Dedifferentiated amniotic fluid mesenchymal stem cell (primary cell): ENCODE data around the gene HOXA7.

Experiments
- DNase-seq: peaks from one replicate; pipeline ENCODE4 v3.0.0-alpha.2; 2016; ENCODE audit errors: extremely low spot score

The HOXA7 gene

DNA sequence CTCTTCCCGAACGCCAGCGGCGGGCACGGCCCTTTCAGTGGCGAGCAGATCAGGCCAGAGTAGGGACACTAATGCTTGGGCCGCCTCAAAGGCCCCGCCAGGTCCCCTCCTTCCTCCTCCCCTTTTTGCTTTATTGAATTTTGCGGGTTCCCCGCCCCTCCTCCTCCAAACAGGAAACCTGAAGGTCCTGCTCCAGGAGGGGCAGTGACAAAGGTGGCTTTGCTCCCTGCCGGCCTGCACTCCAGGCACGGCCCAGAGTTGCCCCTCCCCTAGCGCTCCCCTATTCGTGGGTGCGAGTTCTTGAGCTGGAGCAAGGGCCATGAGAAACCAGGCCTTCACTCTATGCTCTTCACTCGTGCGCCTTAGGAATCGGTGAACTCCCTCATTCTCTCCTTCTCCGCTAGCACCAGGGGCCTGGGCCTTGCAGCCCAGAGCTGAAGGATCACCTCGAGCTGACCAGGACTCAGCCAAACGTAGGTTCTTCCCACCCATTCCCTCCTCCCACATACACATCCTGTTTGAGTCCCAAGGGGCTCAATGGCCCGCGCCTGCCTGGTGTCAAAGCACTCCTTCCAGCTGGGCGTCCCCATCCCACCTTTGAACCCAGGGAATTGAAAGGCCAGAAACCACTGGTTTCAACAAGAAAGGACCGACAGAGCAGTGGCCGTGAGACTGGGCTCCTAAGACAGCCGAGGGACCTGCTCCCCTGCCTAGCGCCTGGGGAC, 8.3 kb downstream of the HOXA7 start:
- no peak for DNase-seq

DNA sequence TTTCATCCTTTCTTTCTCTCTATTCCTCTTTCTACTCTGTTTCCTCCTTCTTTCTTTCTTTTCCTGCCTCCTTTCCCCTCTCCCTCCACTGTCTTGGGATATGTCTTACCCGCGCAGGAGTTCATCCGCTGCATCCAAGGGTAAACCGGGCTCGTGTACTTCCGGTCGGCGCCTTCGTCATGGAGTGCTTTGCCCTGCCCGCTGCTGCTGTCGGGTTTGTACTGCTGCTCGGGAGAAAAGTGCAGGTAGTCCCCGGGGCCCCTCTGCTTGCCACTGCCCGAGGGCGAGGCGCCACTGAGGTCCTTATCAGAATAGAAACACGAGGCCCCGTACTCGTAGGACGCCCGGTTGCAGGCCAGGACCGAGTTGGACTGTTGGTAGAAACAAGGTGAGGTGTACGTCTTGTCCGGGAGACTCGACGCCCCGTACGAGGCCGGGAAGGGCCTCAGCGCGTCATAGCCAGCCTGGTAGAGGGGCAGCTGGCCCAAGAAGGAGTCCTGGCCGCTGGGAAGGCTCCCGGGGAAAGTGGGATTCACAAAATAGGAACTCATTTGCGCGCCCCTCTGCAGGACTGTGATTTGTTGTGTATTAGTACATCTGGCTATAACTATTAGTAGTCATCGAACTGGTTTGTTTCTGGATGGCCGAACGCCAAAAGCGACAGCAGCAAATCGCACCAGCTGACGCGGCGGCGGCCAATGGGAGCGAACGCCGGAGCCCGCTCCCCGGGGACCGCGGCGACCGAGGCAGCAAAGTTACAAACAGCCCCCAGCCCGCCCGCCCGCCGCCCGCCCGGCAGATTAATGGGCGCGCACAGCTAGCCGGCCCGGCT, 9.1 kb downstream of the HOXA7 start, which contains the start of gene HOXA6:
Gene HOXA6, minus strand, starts transcription at position 576 of the 832 bp plus-strand sequence. Its CDS starts 25 bp downstream, at position 551.
- no peak for DNase-seq

DNA sequence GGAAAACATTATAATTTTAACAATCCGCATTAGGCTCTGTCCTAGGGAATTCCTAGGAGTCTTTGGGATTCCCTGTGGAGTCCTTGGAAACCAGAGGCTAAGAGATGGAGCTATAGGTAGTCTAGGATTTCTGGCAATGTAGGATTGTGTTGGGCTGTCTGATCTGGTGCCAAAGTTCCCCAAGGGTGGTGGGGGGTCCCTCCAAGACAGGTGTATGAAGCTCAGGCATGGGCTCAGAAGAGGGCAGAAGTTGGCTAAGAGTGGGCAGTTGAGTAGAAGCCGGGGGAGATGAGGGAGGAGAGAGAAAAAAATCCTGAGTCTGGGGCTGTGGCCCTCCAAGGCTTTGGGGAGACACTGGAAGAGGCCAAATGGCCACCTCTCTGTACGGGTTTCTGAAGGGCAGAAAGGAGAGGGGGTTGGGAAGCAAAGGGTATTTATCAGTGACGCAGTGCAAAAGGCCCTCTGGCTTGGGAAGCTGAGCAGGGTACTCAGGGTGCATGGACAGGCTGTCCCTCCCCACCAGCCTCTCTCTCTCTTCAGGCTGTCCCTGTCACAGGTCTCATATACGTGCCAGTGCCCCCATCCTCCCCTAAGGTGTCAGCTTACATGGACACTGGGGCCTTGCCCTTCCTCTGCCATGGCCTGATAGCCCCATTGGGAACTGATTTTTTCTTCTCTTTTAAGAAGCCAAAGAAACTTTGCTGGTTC, 9.8 kb downstream of the HOXA7 start:
- DNase-seq = no peak

DNA sequence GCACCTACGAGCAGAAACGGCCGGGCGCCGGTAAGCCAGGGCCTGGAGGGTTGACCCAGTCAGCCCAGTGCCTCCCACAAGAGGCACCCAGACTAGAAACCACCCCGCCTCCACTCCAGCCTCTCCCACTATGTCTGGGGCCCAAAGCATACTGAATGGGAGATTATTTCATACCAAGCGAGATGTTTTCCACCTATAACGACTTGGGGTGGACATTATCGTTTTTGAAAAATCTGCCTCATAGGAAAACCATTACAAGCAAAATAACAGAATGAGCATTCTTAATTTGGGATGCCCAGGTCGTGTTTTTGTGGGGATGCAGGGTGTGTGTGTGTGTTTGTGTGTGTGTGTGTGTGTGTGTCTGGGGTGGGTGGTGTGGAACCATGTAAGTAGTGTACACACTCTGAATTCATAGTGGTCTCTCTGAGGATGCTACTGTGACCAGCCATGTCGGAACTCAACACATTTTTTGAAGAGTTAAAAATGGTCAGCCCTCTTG, 10.5 kb downstream of the HOXA7 start:
- no peak for DNase-seq

DNA sequence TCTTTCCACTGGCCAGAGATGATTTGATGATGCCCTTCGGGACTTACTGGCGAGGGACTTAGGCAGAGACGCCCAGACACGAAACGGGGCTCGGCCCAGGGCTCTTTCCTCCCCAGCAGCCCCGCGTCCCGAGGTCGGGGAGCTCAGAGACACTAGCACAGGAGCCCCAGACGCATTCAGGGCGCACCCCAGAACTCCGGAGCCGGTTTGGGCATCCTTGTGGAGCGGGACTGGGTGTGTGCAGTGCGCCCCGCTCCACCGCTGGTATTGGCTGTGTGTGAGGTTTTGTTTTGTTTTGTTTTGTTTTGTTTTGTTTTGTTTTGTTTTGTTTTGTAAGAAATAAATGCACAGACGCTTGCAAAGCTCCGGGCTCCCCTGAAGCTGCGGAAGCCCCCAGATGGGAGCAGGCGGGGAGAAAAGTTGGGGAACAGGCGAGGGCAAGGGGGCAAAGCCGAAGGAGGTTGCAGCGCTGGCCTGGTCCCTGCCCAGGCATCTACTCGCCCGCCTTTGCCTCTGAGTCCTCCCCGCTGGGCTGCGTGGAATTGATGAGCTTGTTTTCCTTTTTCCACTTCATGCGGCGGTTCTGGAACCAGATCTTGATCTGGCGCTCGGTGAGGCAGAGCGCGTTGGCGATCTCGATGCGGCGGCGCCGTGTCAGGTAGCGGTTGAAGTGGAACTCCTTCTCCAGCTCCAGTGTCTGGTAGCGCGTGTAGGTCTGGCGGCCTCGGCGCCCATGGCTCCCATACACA, 11.1 kb downstream of the HOXA7 start:
- no peak for DNase-seq

DNA sequence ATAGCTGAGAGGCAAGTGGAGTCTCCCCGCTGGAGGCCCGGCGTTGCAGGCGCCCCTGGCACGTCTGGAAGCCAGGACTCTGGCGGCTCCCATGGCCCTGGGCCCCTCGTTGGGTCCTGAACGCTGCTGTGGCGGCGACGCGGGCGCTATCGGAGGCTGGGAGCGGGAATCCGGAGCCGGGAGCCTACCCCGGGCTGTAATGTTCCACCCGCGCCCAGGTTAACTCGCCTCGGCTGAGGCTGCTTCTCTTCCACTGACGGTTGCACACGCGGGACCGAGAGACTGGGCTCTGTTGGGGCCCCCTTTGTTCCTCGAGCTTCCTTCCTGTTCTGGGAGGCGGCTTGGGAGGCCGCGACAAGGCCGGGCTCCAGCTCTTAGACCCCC, 11.7 kb downstream of the HOXA7 start:
- no peak for DNase-seq

DNA sequence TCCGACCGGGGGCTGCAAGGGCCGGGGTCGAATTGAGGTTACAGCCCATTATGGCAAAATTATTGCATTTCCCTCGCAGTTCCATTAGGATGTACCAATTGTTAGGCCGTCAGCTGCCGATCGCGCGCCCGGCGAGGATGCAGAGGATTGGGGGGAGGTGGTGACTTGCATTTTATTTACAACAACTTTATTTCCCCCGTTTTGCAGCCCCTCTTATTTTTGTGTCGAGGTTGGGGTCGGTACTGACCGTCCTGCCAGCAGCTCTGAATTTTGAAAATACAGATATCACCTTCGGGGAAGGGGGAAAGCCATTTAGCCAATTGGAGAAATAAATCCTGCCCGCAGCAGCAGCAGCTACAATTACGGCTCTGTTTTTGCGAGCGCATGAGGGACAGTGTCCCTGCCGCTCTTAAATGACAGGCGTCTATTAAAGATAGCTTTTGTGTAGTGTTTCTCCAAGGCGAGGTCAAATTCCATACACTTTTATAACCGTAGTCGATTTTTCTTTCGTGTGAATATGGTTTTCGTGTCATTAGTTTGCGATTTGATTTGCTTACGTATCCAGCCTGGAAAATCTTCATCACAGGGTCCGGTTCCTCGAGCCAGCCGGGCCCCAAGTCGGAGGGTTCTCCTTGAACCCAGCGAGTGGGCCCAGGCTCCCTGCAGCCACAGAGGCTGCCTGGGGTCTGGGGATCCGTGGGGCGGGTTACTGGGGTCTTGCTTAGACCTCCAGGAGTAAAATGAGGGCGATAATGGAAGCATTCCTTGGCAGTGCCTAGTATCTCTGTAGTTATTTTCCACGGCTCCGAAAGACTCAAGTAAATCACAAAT, 12.3 kb downstream of the HOXA7 start:
- DNase-seq = no peak

DNA sequence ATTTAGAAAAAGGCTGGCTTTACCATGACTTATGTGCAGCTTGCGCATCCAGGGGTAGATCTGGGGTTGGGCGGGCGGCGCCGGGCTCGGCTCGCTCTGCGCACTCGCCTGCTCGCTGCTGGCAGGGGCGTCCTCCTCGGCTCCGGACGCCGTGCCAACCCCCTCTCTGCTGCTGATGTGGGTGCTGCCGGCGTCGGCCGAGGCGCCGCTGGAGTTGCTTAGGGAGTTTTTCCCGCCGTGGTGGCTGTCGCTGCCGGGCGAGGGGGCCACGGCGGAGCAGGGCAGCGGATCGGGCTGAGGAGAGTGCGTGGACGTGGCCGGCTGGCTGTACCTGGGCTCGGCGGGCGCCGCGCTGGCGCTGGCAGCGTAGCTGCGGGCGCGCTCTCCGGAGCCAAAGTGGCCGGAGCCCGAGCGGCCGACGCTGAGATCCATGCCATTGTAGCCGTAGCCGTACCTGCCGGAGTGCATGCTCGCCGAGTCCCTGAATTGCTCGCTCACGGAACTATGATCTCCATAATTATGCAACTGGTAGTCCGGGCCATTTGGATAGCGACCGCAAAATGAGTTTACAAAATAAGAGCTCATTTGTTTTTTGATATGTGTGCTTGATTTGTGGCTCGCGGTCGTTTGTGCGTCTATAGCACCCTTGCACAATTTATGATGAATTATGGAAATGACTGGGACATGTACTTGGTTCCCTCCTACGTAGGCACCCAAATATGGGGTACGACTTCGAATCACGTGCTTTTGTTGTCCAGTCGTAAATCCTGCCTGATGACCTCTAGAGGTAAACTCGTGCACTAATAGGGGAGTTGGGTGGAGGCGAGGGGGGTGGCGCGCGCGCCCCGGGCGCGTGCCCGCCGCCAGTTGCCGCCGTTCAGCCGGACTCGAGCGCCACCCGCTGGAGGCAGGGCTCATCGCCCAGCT, 13.2 kb downstream of the HOXA7 start, which contains the start of gene HOXA5:
Gene HOXA5, minus strand, starts transcription at position 659 of the 927 bp plus-strand sequence. Its CDS starts 74 bp downstream, at position 585.
- DNase-seq = no peak

DNA sequence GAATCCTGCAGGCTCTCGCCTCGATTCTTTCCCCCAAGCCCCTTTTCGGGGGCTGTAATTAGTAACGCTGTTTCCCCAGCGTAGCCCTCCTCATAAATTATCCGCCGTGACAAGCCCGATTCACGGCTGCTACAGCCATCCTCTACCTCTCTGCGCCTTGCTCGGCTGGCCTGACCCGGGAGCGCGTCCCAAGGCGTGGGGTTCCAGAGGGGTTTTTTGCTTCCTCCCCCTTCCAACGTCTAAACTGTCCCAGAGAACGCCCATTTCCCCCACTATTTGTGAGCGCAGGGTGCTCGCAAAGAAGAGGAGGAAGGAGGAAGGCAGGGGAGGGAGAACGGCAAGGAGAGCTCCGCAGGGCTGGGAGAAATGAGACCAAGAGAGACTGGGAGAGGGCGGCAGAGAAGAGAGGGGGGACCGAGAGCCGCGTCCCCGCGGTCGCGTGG, 13.9 kb downstream of the HOXA7 start:
- DNase-seq = no peak

DNA sequence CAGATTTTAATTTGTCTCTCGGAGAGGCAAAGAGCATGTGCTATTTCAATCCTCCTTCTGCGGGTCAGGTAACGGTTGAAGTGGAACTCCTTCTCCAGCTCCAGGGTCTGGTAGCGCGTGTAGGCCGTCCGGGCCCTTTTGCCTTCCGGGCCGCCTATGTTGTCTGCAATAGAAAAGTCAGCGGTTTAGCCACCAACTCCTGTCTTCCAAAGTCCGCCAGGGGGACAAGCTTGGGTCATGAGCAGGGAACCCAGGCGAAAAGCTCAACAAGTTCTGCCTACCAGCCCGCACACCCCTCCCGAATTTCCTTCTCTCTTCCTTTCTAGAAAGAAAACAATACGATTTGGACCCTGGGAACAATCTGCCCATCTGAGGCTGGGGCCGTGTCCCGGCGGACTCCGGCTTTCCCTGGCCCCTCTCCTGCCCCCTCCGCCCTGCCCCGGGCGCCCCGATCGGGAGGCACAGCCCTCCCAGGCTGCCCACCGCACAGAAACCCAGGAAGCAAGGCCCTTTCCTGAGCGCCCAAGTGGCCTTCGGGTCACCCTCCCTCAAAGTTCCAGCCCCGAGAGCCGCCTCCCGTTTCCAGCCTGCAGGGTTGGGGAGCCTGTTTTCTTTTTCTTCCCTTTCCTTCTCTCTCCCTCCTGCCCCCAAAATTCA, 14.4 kb downstream of the HOXA7 start:
- DNase-seq = no peak

DNA sequence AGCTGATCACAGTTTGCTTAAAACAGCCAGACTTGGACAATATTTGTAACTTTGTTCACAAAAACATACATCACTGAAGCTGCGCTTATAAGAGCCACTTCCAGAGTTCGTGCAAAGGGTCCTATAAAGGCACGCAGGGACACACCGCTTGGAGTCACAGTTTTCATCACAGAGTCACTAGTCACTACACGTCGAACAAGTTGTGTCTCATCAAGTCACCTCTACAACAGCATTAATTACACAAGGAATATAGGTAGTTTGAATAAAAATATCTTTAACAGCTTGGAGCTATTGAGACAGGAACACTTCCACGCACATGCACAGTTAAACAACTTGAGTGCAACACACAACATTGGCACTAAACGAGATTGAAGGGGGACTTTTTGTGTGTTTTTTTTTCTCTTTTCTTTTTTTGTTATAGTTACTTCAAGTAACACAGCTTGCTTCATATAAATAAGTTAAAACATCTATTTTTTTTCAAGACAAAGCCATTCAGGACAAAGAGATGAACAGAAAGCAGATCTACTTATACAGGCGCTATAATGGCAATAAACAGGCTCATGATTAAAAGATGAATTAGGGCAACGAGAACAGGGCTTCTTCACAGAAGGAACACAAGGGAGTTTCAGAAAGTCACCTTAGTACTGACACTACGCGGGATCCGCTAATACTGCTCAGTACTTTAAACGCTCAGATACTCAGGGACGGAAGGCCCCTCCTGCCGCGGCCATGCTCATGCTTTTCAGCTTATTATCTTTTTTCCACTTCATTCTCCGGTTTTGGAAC, 15.1 kb downstream of the HOXA7 start:
- DNase-seq = no peak

DNA sequence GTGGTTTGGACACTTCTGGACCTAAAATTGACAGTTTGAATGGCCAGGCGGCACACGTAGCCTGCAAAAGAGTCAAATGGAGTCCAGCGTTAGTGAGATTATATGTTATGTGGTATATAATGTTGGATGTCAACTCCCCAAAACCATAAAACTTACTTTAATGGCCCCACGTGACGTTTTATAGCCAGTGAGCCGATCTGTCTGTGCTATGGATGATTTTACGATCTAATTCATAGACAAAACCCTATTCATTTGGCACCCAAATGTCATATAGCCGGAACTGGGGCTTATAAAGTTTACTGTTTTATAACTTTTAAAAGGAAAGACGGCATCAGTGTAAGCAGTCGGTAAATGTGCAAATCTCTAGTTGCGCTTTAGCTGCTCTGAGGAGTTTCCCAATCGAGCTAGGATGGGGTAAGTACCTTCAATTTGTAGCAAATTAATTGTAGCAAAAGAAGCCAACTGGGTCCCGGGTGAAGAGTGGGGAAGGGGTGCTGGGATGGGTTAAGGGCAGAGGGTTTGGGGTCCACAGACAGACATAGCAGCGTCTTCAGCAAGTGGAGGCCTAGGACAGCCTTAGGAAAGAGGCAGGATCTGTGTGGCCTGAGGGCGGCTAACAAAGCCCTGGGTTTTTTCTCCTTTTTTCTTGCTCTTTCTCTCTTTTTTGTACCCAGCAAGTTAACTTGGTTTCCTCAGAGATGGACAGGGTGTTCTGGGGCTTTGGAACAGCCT, 16.2 kb downstream of the HOXA7 start:
- DNase-seq = no peak

DNA sequence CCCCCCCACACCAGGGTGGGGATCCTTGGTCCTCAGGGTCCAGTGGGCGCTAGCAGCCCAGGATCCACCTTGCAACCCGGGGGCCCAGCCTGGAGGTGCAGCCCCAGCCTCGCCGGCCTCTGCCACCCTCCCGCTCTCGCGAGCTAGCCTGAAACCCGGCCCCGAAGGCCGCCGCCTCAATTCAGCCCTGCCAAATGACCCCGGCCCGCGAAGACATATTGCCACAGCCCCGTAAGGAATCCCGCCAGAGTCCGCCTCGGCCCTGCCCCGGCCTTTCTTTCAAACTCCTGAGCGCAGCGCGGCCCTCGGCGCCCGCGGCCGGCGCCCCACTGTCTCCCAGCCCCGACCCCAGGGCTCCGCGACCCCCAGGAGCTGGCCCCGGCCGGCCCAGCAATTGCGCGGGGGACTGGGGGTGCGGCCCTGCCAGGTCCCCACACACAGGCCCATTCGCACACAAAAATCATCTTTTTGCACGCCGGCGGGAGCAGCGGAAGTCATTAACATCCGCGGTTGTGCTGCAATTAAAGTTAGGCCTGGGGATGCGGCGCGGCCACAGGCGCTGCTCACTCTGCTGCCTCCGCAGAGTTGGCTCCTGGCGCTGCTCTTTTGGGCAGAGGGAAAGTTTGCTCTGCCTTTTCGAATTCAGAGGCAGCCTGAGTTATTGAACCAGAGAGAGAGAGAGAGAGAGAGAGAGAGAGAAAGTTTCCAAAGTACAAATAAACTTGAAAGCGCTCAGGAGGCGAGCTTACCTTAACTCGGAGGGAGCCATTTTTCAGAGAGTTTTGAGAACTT, 16.9 kb downstream of the HOXA7 start:
- DNase-seq = no peak

DNA sequence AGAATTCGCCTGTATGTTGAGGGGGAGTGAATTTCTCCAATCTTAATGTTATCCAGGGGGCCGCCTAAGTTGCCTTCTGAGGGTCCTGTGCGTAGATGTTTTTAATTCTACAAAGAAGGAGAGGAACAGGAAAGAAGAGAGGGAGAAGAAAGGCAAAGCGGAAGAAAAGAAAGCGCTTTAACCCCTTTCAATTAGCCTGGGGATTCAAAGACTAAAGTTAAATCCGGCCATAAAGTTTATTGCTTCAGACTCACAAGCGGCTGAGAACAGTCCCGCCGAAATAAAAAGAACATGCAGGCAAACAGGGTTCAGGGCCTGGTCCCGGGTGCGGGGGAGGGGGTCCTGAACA, 17.5 kb downstream of the HOXA7 start:
- no peak for DNase-seq

DNA sequence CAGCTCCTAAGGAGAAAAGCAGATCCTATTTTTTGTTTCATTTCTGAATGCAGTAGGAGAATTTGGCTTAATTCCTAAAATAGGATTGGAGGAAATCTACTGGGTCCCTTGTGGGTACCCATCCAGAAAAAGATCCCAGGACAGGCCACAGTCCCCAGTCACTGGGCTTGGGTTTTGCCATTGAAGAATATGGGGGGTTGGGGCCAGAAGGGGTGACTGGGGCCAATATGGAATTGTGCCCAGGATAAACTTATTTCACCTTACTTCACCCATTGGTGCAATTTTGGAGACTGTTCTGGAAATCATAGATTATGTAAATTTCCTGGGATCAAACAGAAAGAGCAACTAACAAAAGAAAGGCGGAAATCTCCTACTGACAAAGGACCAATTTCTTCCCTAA, 18.0 kb downstream of the HOXA7 start:
- no peak for DNase-seq

DNA sequence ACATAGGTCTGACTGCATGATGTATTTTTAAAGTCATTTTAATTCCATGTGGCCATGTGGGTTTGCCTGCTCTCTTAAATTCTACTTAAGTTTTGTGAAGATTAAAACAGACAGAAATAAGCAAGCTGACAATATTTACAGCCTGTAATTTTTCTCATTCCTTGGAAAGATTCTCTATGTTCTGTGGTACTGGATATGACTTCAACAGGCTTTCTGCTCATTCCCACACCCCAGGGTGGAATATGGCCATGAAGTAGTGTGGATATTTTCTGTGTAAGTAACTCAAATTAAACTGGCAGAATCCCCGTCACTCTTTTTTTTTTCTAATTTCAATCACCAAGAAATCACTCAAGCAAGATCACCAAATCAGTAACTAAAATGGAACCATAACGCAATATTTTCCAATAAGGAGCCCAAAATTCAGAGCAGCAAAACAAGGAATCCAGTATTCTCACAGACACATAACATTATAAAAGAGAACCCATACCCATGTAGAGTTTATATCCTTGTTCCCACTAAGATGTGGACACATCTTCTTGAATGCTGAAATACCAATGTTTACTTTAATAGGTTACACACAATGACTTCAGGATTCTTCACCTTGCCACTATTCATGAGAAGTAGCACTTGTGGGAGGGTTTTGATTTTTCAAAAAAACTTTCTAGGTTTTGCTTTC, 18.7 kb downstream of the HOXA7 start:
- DNase-seq = no peak
